H9 (cell line): Measurements from ENCODE around the gene WNT3A. TPM values are rescaled to one million over a fixed set of nuclear protein-coding genes. Genes with fewer than 3 reads are reported as not detected.

ENCODE experiments used
- DNase-seq: peaks from one replicate; pipeline ENCODE4 v3.0.0-alpha.2; 2017
- H2AFZ ChIP-seq: one replicate; pipeline ENCODE4 v1.6.1; 2013; ENCODE audit warnings: mild to moderate bottlenecking, low read length, control low read depth, moderate library complexity
- H2AK5ac ChIP-seq: 2 replicates; pipeline ENCODE4 v1.6.1; 2013; ENCODE audit warnings: low read length, control low read depth, mixed read lengths; ENCODE audit not compliant: insufficient read length
- H2BK120ac ChIP-seq: one replicate; pipeline ENCODE4 v1.6.1; 2013; ENCODE audit warnings: low read depth, mild to moderate bottlenecking, low read length, control low read depth, inconsistent platforms; ENCODE audit not compliant: poor library complexity, severe bottlenecking
- H2BK12ac ChIP-seq: 2 replicates; pipeline ENCODE4 v1.6.1; 2013; ENCODE audit warnings: low read length, control low read depth, mixed read lengths, low read depth; ENCODE audit not compliant: insufficient read length
- H2BK15ac ChIP-seq: 2 replicates; pipeline ENCODE4 v1.6.1; 2013; ENCODE audit warnings: low read depth, low read length, control low read depth
- H2BK20ac ChIP-seq: one replicate; pipeline ENCODE4 v1.6.1; 2013; ENCODE audit warnings: low read depth, mild to moderate bottlenecking, low read length, control low read depth, inconsistent platforms; ENCODE audit not compliant: poor library complexity, severe bottlenecking
- H2BK5ac ChIP-seq: 2 replicates; pipeline ENCODE4 v1.6.1; 2013; ENCODE audit warnings: low read length, control low read depth, mixed read lengths; ENCODE audit not compliant: insufficient read length
- H3K14ac ChIP-seq: 2 replicates; pipeline ENCODE4 v1.6.1; 2013; ENCODE audit warnings: low read length, control low read depth; ENCODE audit not compliant: insufficient read depth
- H3K18ac ChIP-seq: 2 replicates; pipeline ENCODE4 v1.6.1; 2013; ENCODE audit warnings: low read depth, mild to moderate bottlenecking, mixed read lengths, low read length, control low read depth; ENCODE audit not compliant: insufficient read length
- H3K23ac ChIP-seq: 2 replicates; pipeline ENCODE4 v1.6.1; 2013; ENCODE audit warnings: low read length, control low read depth, mixed read lengths, low read depth; ENCODE audit not compliant: insufficient read length
- H3K23me2 ChIP-seq: 2 replicates; pipeline ENCODE4 v1.6.1; 2013; ENCODE audit warnings: low read depth, mild to moderate bottlenecking, mixed read lengths, low read length, control low read depth; ENCODE audit not compliant: insufficient read length, poor library complexity, severe bottlenecking
- H3K27ac ChIP-seq: 2 replicates; pipeline ENCODE4 v1.5.1; 2013; ENCODE audit warnings: low read length, control low read depth, mixed read lengths, low read depth; ENCODE audit not compliant: insufficient read length
- H3K27me3 ChIP-seq: 2 replicates; pipeline ENCODE4 v1.6.1; 2013; ENCODE audit warnings: low read length, control low read depth, inconsistent platforms; ENCODE audit not compliant: insufficient read depth
- H3K4ac ChIP-seq: 2 replicates; pipeline ENCODE4 v1.6.1; 2013; ENCODE audit warnings: low read depth, mild to moderate bottlenecking, control low read depth, inconsistent platforms, low read length, moderate library complexity
- H3K4me1 ChIP-seq: 2 replicates; pipeline ENCODE4 v1.6.1; 2013; ENCODE audit warnings: low read length, control low read depth, inconsistent platforms; ENCODE audit not compliant: insufficient read depth
- H3K4me2 ChIP-seq: 2 replicates; pipeline ENCODE4 v1.6.1; 2013; ENCODE audit warnings: low read length, control low read depth, mixed read lengths; ENCODE audit not compliant: insufficient read length, insufficient read depth
- H3K56ac ChIP-seq: 2 replicates; pipeline ENCODE4 v1.6.1; 2013; ENCODE audit warnings: low read depth, mild to moderate bottlenecking, mixed read lengths, low read length, control low read depth; ENCODE audit not compliant: insufficient read length
- H3K79me1 ChIP-seq: 2 replicates; pipeline ENCODE4 v1.6.1; 2013; ENCODE audit warnings: low read depth, mild to moderate bottlenecking, moderate library complexity, low read length, control low read depth, inconsistent platforms; ENCODE audit not compliant: insufficient read depth, poor library complexity, severe bottlenecking
- H3K79me2 ChIP-seq: 2 replicates; pipeline ENCODE4 v1.6.1; 2013; ENCODE audit warnings: low read length, control low read depth, inconsistent platforms; ENCODE audit not compliant: insufficient read depth
- H3K9ac ChIP-seq: 2 replicates; pipeline ENCODE4 v1.6.1; 2013; ENCODE audit warnings: low read length, control low read depth, mixed read lengths; ENCODE audit not compliant: insufficient read length; ENCODE audit errors: extremely low read depth
- H3K9me3 ChIP-seq: one replicate; pipeline ENCODE4 v1.6.1; 2013; ENCODE audit warnings: low read depth, low read length, inconsistent platforms; ENCODE audit not compliant: control insufficient read depth
- H3T11ph ChIP-seq: one replicate; pipeline ENCODE4 v1.6.1; 2013; ENCODE audit warnings: mild to moderate bottlenecking, low read length, control low read depth, inconsistent platforms
- H4K20me1 ChIP-seq: one replicate; pipeline ENCODE4 v1.6.1; 2013; ENCODE audit not compliant: control insufficient read depth, insufficient read length, insufficient read depth
- H4K5ac ChIP-seq: 2 replicates; pipeline ENCODE4 v1.6.1; 2013; ENCODE audit warnings: low read depth, mild to moderate bottlenecking, mixed read lengths, low read length, control low read depth; ENCODE audit not compliant: insufficient read length
- H4K8ac ChIP-seq: replicated peaks from 2 replicates; pipeline ENCODE4 v1.6.1; 2013; ENCODE audit warnings: low read length, control low read depth, mixed read lengths, low read depth; ENCODE audit not compliant: insufficient read length
- H4K91ac ChIP-seq: 2 replicates; pipeline ENCODE4 v1.6.1; 2013; ENCODE audit warnings: low read depth, mild to moderate bottlenecking, moderate library complexity, mixed read lengths, low read length, control low read depth; ENCODE audit not compliant: insufficient read length
- H3K27ac Mint-ChIP-seq, 3 experiments: 2 replicates in 2 of 3; 3 replicates in 1 of 3; pipeline ENCODE4 v1.8.0; 2020 to 2021; ENCODE audit warnings: mixed read lengths in 3 of 3, mild to moderate bottlenecking in 1 of 3, moderate library complexity in 1 of 3
- H3K27me3 Mint-ChIP-seq: 2 replicates; pipeline ENCODE4 v1.8.0; 2021; ENCODE audit warnings: low read depth, mild to moderate bottlenecking, moderate library complexity, mixed read lengths
- H3K36me3 Mint-ChIP-seq, 3 experiments: 2 replicates in 2 of 3; 3 replicates in 1 of 3; pipeline ENCODE4 v1.8.0; 2020 to 2021; ENCODE audit warnings: low read depth in 3 of 3, mixed read lengths in 3 of 3; ENCODE audit not compliant: insufficient read depth in 1 of 3
- H3K4me1 Mint-ChIP-seq, 2 experiments: 2 replicates each; pipeline ENCODE4 v1.8.0; 2020; ENCODE audit warnings: mixed read lengths in 2 of 2
- H3K4me3 Mint-ChIP-seq, 2 experiments: 2 replicates in 1 of 2; 3 replicates in 1 of 2; pipeline ENCODE4 v1.8.0; 2020 to 2021; ENCODE audit warnings: mild to moderate bottlenecking in 2 of 2, mixed read lengths in 2 of 2, moderate library complexity in 1 of 2
- H3K9me3 Mint-ChIP-seq, 2 experiments: 2 replicates in 1 of 2; 3 replicates in 1 of 2; pipeline ENCODE4 v1.8.0; 2020; ENCODE audit warnings: mild to moderate bottlenecking in 2 of 2, mixed read lengths in 2 of 2, moderate library complexity in 1 of 2
- CTCF ChIP-seq: fragments of 200-600 bp; sonication (generic); conservative IDR thresholded peaks from 3 replicates; pipeline ENCODE4 v1.8.0; 2021; ENCODE audit warnings: antibody characterized with exemption, mild to moderate bottlenecking
- WGBS: extraction: QIAGEN DNeasy Blood & Tissue Kit; methylation state at CpG from one replicate; pipeline ENCODE4 v1.1.7; 2013; ENCODE audit warnings: missing lambda C conversion rate, low lambda C conversion rate, mixed read lengths; ENCODE audit not compliant: insufficient read length; ENCODE audit errors: extremely low coverage; 5-methylcytosine and 5-hydroxymethylcytosine counted together
- total RNA-seq: library from RNA; stranded (reverse); gene quantifications from 2 replicates; pipeline ENCODE4 v1.2.1, GENCODE V29; 2021

Gene WNT3A
- total RNA-seq, 1 experiment from 2014 or later = 0.17 TPM

- Histone ChIP-seq H2BK20ac (no peak overlapping the region), H4K5ac (no peak overlapping the region), H3K9me3 (no peaks in the 10 kb centered on the region), H3K4me2 (no peak overlapping the region), H3T11ph (no peak overlapping the region), H3K23ac (no peak overlapping the region), H3K4me1 (no peaks in the 10 kb centered on the region), H3K79me2 (no peaks in the 10 kb centered on the region), H4K20me1 (no peaks in the 10 kb centered on the region), H4K8ac (no peak overlapping the region), H3K27me3 (no peaks in the 10 kb centered on the region), H3K79me1 (peaks cover 3% of the 10 kb centered on the region), H3K4ac (no peak overlapping the region), H2BK120ac (no peak overlapping the region), H3K9ac (no peak overlapping the region), H3K18ac (no peak overlapping the region), H2AFZ (no peak overlapping the region), H3K27ac (no peak overlapping the region), H2BK12ac (no peak overlapping the region), H3K14ac (no peak overlapping the region), H3K56ac (no peak overlapping the region), H4K91ac (no peak overlapping the region), H2AK5ac (no peak overlapping the region), H2BK15ac (no peak overlapping the region), H3K23me2 (peaks cover 14% of the 10 kb centered on the region), H2BK5ac (no peak overlapping the region)
- Mint-ChIP-seq H3K27me3 (peaks cover 10% of the 10 kb centered on the region), H3K9me3 (no peaks in the 10 kb centered on the region), H3K36me3 (peaks cover 18 to 31% (median 27%) of the 10 kb centered on the region in 3 experiments; a peak in 6 of 7 replicates), H3K4me1 (peaks cover 25 to 26% of the 10 kb centered on the region in 2 experiments), H3K27ac (no peak overlapping the region), H3K4me3 (no peak overlapping the region)
- no peak for DNase-seq
- no peak for TF ChIP-seq CTCF
- no CpG with 5 or more reads among the region's 9 CpGs for WGBS
Observed at GRCh38 chr1:228105270-228105995, 98.6 kb downstream of the WNT3A start.
